GM23248 (cell line): ENCODE data around the gene ADAMTS9.

Source experiments
- EZH2 ChIP-seq: fragments of 200-600 bp; sonication (generic); IDR thresholded peaks from 2 replicates; pipeline ENCODE4 v1.6.1; 2018; ENCODE audit warnings: antibody characterized with exemption, mild to moderate bottlenecking; ENCODE audit not compliant: insufficient read depth, poor library complexity, severe bottlenecking
- EZH2phosphoT487 ChIP-seq: fragments of 200-600 bp; sonication (generic); IDR thresholded peaks from 2 replicates; pipeline ENCODE4 v1.6.1; 2018; ENCODE audit warnings: antibody characterized with exemption, moderate library complexity, mild to moderate bottlenecking, low read depth; ENCODE audit not compliant: insufficient read depth

DNA sequence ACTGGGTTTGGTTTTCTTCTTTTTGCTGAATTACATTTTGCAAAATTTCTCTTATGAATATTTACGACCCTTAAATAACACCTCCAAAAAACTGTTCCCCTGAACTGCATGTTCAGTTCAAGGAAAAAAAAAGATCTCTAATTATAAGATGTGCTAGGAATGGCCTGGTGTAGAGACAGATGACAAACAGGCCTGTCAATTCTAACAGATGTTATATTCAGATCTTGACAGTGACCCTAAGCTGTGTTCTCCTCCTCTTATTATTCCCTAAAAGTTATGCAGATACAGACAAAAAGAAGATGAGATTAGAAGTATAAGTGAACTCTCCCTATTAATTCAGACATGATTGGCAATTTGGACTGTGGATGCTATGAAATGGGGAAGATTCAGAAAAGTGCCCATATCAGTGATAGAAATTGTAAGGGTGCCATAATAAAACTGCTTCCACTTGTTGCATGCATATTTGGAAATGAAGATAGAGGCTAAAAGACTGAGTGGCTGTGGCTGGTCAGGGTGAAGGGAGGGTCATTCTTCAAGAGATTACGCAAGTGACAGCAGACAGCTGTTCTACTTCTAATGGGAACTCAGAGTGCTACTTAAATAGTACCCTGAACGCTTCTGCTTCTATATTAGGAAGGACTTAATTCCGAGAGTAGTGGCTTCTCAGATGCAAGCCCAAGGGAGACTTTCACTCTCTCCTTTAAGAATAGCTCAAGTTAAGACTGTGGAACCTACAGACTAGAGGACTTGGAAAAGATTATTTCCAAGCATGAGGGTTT is 75.5 kb downstream of the ADAMTS9 start:
- TF ChIP-seq EZH2 (no peak), EZH2phosphoT487 (no peak)
